K562 (cell line): Measurements from ENCODE around the gene NUDCD3. TPM values are rescaled to one million over a fixed set of nuclear protein-coding genes. Genes with fewer than 3 reads are reported as not detected.

Experiments
- ATAC-seq: fragments of 200-7000 bp; cut with Tn5 transposase; 3 replicates; pipeline ENCODE4 v1.9.1; 2020; ENCODE audit warnings: moderate library complexity
- BruUV-seq: library from RNA; stranded (reverse); fragments of 400-500 nt; replicated peaks from 2 replicates; lab custom pipeline; 2021; lab: Mats Ljungman, UMichigan
- CTCF ChIA-PET: fragments of 300-600 bp; formaldehyde crosslinking; extraction: SDS; loops from one replicate; lab custom pipeline; 2021; ENCODE audit warnings: low intra/inter-chr PET ratio; lab: Yijun Ruan, JAX
- POLR2A ChIA-PET: fragments of 300-600, 350-650 bp; sonication (Branson Sonifier 250); formaldehyde crosslinking; extraction: SDS; loops from one replicate; lab custom pipeline; 2021; ENCODE audit warnings: antibody characterized with exemption, inconsistent platforms; lab: Yijun Ruan, JAX
- DNase-seq, 4 experiments: peaks; one replicate each; pipeline versions ENCODE4 v3.0.0 to v3.0.0-alpha.2; 2011 to 2018; ENCODE audit warnings: low spot score in 3 of 4, mixed read lengths in 3 of 4; ENCODE audit errors: extremely low read depth in 1 of 4
- FAIRE-seq: peaks from 2 replicates; lab custom pipeline; 2011; peaks lifted over from hg19 to GRCh38; lab: Jason Lieb, UNC
- H2AFZ ChIP-seq: 2 replicates; pipeline ENCODE4 v1.6.0; 2011; ENCODE audit warnings: low read depth, low read length, control low read depth, inconsistent platforms
- H3K27ac ChIP-seq: fragments of 200-600 bp; 3 replicates; pipeline ENCODE4 v1.8.0; 2011; ENCODE audit warnings: low read depth, mild to moderate bottlenecking, control low read depth, inconsistent platforms, low read length, moderate library complexity, mixed read lengths; ENCODE audit errors: extremely low read depth
- H3K27me3 ChIP-seq, 2 experiments: fragments of 300-600 bp in 1 of 2; 2 replicates in 1 of 2; 3 replicates in 1 of 2; pipeline versions ENCODE4 v1.6.0 to v1.8.0; 2011; ENCODE audit warnings: inconsistent platforms in 2 of 2, low read length in 2 of 2, mild to moderate bottlenecking in 1 of 2, mixed read lengths in 1 of 2, moderate library complexity in 1 of 2; ENCODE audit not compliant: control insufficient read depth in 2 of 2, insufficient read depth in 2 of 2
- H3K36me3 ChIP-seq: fragments of 300-600 bp; 3 replicates; pipeline ENCODE4 v1.8.0; 2011; ENCODE audit warnings: mild to moderate bottlenecking, low read length, inconsistent platforms; ENCODE audit not compliant: control insufficient read depth, insufficient read depth
- H3K4me1 ChIP-seq, 2 experiments: fragments of 200-600 bp in 1 of 2; replicated peaks in 1 of 2; 2 replicates in 1 of 2; 3 replicates in 1 of 2; pipeline versions ENCODE4 v1.5.1 to v1.8.0; 2011; ENCODE audit warnings: inconsistent platforms in 2 of 2, low read length in 2 of 2, mild to moderate bottlenecking in 1 of 2, mixed read lengths in 1 of 2, moderate library complexity in 1 of 2; ENCODE audit not compliant: control insufficient read depth in 2 of 2, insufficient read depth in 2 of 2
- H3K4me2 ChIP-seq: 2 replicates; pipeline ENCODE4 v1.6.1; 2011; ENCODE audit warnings: low read length, control low read depth, inconsistent platforms, mixed read lengths; ENCODE audit not compliant: insufficient read depth
- H3K4me3 ChIP-seq: fragments of 200-600 bp; sonication (generic), shearing (Covaris generic); 2 replicates; pipeline ENCODE4 v1.5.1; 2016; ENCODE audit warnings: control low read depth, inconsistent platforms
- H3K79me2 ChIP-seq: fragments of 200-600 bp; 3 replicates; pipeline ENCODE4 v1.8.0; 2011; ENCODE audit warnings: low read length, inconsistent platforms; ENCODE audit not compliant: control insufficient read depth, insufficient read depth
- H3K9ac ChIP-seq, 2 experiments: 2 replicates each; pipeline versions ENCODE4 v1.6.0 to v1.6.1; 2011; ENCODE audit warnings: low read depth in 2 of 2, low read length in 2 of 2, control low read depth in 1 of 2, inconsistent platforms in 1 of 2, mild to moderate bottlenecking in 1 of 2, mixed read lengths in 1 of 2; ENCODE audit not compliant: insufficient read depth in 1 of 2
- H3K9me1 ChIP-seq: one replicate; pipeline ENCODE4 v1.6.0; 2011; ENCODE audit warnings: inconsistent platforms, mild to moderate bottlenecking, low read length, moderate library complexity; ENCODE audit not compliant: control insufficient read depth, insufficient read depth
- H3K9me3 ChIP-seq: replicated peaks from 2 replicates; pipeline ENCODE4 v1.5.1; 2011; ENCODE audit warnings: low read depth, low read length, inconsistent platforms; ENCODE audit not compliant: control insufficient read depth, insufficient read depth
- H4K20me1 ChIP-seq: replicated peaks from 2 replicates; pipeline ENCODE4 v1.6.1; 2011; ENCODE audit warnings: low read length, inconsistent platforms, mixed read lengths; ENCODE audit not compliant: control insufficient read depth, insufficient read depth
- CBFB ChIP-seq: sonication (generic); formaldehyde crosslinking; IDR thresholded peaks from 2 replicates; pipeline ENCODE4 v1.4.0; 2020; ENCODE audit warnings: mild to moderate bottlenecking, missing genetic modification reagents
- CBX8 ChIP-seq: fragments of 200-600 bp; sonication (generic); IDR thresholded peaks from 2 replicates; pipeline ENCODE4 v1.6.1; 2012; ENCODE audit warnings: borderline replicate concordance, mixed run types, low read depth, mild to moderate bottlenecking, moderate library complexity, mixed read lengths, low read length, control low read depth, inconsistent platforms; ENCODE audit not compliant: poor library complexity, severe bottlenecking; ENCODE audit errors: extremely low read depth
- CHD2 ChIP-seq: IDR thresholded peaks from 2 replicates; pipeline ENCODE4 v1.6.1; 2011; ENCODE audit warnings: low read depth, low read length
- EP400 ChIP-seq: fragments of 450-650 bp; IDR thresholded peaks from 2 replicates; pipeline ENCODE4 v1.6.1; 2017; ENCODE audit warnings: antibody characterized with exemption, mild to moderate bottlenecking, moderate library complexity
- MECOM ChIP-seq: fragments of 250-450 bp; sonication (Bioruptor Pico); IDR thresholded peaks from 2 replicates; pipeline ENCODE4 v1.8.0; 2022; ENCODE audit warnings: inconsistent platforms
- MTA2 ChIP-seq: fragments of 450-650 bp; IDR thresholded peaks from 2 replicates; pipeline ENCODE4 v1.6.1; 2016; ENCODE audit warnings: low read depth
- MYBL2 ChIP-seq, 2 experiments: fragments of 450-650 bp in 1 of 2; sonication (generic) in 1 of 2; formaldehyde crosslinking in 1 of 2; IDR thresholded peaks; 2 replicates each; pipeline versions ENCODE4 v1.6.1 to v1.8.1; 2017 to 2022; ENCODE audit warnings: borderline replicate concordance in 1 of 2, inconsistent platforms in 1 of 2, low read depth in 1 of 2, mild to moderate bottlenecking in 1 of 2, missing genetic modification reagents in 1 of 2, moderate library complexity in 1 of 2
- NR2F6 ChIP-seq: fragments of 450-650 bp; formaldehyde crosslinking; IDR thresholded peaks from 2 replicates; pipeline ENCODE4 v1.4.0; 2020; ENCODE audit warnings: mild to moderate bottlenecking
- POLR2H ChIP-seq: IDR thresholded peaks from 2 replicates; pipeline ENCODE4 v1.6.1; 2016; ENCODE audit warnings: missing genetic modification characterization, low read depth, mild to moderate bottlenecking, control low read depth, missing compliant biosample characterization, moderate library complexity
- RBM34 ChIP-seq: fragments of 200-400 bp; formaldehyde crosslinking; IDR thresholded peaks from 2 replicates; pipeline ENCODE4 v1.6.1; 2018; ENCODE audit warnings: low read length, borderline replicate concordance; ENCODE audit not compliant: insufficient read depth
- ZBED1 ChIP-seq: IDR thresholded peaks from 2 replicates; pipeline ENCODE4 v1.6.1; 2014
- ZNF551 ChIP-seq: fragments of 250-450 bp; sonication (Bioruptor Pico); IDR thresholded peaks from 2 replicates; pipeline ENCODE4 v1.5.0; 2021; ENCODE audit warnings: mild to moderate bottlenecking, moderate library complexity
- WGBS: fragments of 100-300 bp; shearing (Covaris generic); methylation state at CpG from one replicate; pipeline ENCODE4 v1.1.6; 2016; ENCODE audit warnings: low coverage, mixed read lengths; ENCODE audit not compliant: insufficient coverage; ENCODE audit errors: missing lambda C conversion rate; 5-methylcytosine and 5-hydroxymethylcytosine counted together
- in situ Hi-C: fragments of 300-500 bp; cut with MboI; formaldehyde crosslinking; loops from 4 replicates; pipeline ENCODE4 v1.15.0; 2018; ENCODE audit warnings: inconsistent platforms, mixed read lengths
- intact Hi-C: fragments of 100-400 bp; cut with micrococcal nuclease; formaldehyde crosslinking; loops from 2 replicates; pipeline ENCODE4 v1.14.2; 2022
- polyA plus RNA-seq, 8 experiments: library from polyadenylated mRNA; depleted of rRNA in 4 of 8; stranded (reverse) in 5 of 8; unstranded in 3 of 8; fragments of >200 nt; fragmentation: Nextera tagmentation in 2 of 8; fragmentation: Illumina TruSeq in 1 of 8; extraction: Ambion mirVana in 2 of 8; extraction: Trizol in 1 of 8; gene quantifications; 2 replicates each; pipeline versions ENCODE4 v1.2.1 to v1.2.3, GENCODE V29; 2011 to 2014; ENCODE audit warnings: inconsistent platforms in 1 of 8, missing spikeins in 1 of 8
- total RNA-seq, 7 experiments: library from RNA; depleted of rRNA in 6 of 7; stranded (reverse); fragments of >200 nt in 6 of 7; fragmentation: Illumina TruSeq in 2 of 7; extraction: Trizol in 2 of 7; gene quantifications; 2 replicates each; pipeline versions ENCODE4 v1.2.1 to v1.2.3, GENCODE V29; 2011 to 2021; ENCODE audit warnings: low replicate concordance in 1 of 7
- TF ChIP-seq, protein P1 (sequence below): fragments of 450-650 bp; formaldehyde crosslinking; IDR thresholded peaks from 2 replicates; pipeline ENCODE4 v1.4.0; 2020; ENCODE audit warnings: mild to moderate bottlenecking, moderate library complexity
- TF ChIP-seq, protein P2 (sequence below), 3 experiments: fragments of 200-800 bp in 1 of 3; fragments of 250-450 bp in 1 of 3; fragments of 450-650 bp in 1 of 3; sonication (Bioruptor Pico) in 1 of 3; sonication (Bioruptor generic) in 1 of 3; formaldehyde crosslinking in 1 of 3; IDR thresholded peaks; 2 replicates each; pipeline versions ENCODE4 v1.6.1 to v1.8.0; 2016 to 2022; ENCODE audit warnings: mild to moderate bottlenecking in 2 of 3, missing genetic modification characterization in 2 of 3, missing compliant biosample characterization in 1 of 3, moderate library complexity in 1 of 3
- TF ChIP-seq, protein P3 (sequence below): IDR thresholded peaks from 2 replicates; pipeline ENCODE4 v1.6.1; 2011; ENCODE audit warnings: borderline replicate concordance, low read depth, mild to moderate bottlenecking, moderate library complexity, low read length; ENCODE audit not compliant: insufficient read depth, poor library complexity, severe bottlenecking

The NUDCD3 gene
- total and polyA plus RNA-seq, 9 of the 15 experiments (the other 6 are each of a cell fraction or from before 2014, with no cell fraction given), result 24.8 to 64.2 (median 42.6) TPM

DNA sequence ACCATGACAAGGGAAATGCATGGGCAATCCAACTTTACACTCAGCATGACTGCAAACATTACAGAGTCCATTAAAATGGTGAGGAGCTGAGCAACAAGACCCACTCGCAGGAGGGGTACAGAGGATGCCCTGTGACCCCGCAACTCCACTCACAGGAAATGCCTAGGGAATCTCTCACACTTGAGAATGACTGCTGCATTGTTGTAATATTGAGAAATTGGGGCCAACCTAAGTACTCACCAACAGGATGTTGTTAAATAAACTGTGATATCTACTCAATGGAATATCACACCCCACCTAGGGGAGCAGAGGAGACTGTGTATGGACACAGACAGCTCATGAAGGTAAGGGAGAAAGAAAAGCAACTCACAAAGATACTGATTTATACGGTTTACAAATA lies 111.7 kb downstream of the NUDCD3 start:
- Histone ChIP-seq H3K9ac (no peak overlapping the region), H3K4me3 (no peak overlapping the region), H3K27ac (no peak overlapping the region), H3K36me3 (no peaks in the 10 kb centered on the region), H3K9me3 (no peaks in the 10 kb centered on the region), H3K27me3 (peaks cover 0 to 11% of the 10 kb centered on the region in 2 experiments; a peak in 2 of 5 replicates), H2AFZ (no peak overlapping the region), H3K4me2 (no peak overlapping the region; the same call in 1 of the 2 replicates), H3K79me2 (no peaks in the 10 kb centered on the region), H4K20me1 (peaks cover 11% of the 10 kb centered on the region; the same call in 1 of the 2 replicates), H3K9me1 (peaks cover 8% of the 10 kb centered on the region), H3K4me1 (peaks cover 3 to 4% of the 10 kb centered on the region in 2 experiments; a peak in 4 of 5 replicates)
- in situ Hi-C loops, result no loop called here
- POLR2A ChIA-PET, result interaction anchor here (1.2 to 2.8 kb wide), 2 partner anchors 11 to 73 kb away, joined by 4 to 12 read pairs; no protein-coding TSS in a partner anchor
- no peak for ATAC-seq
- intact Hi-C loops, result loop anchor here (10.0 kb wide), 1 partner anchor 96 kb away; no protein-coding TSS in a partner anchor
- peak; percentile 32 for FAIRE-seq
- DNase-seq, result no peak
- 42% methylated on average over 3 of the region's 3 CpGs for WGBS
- no TSS peak for BruUV-seq
- no peak for TF ChIP-seq CBFB (CRISPR knock-in tag)
- TF ChIP-seq ZBED1, result no peak
- TF ChIP-seq CHD2, result no peak
- TF ChIP-seq EP400, result no peak
- no peak for TF ChIP-seq CBX8
- no peak for TF ChIP-seq RBM34
- TF ChIP-seq, protein P1, sequence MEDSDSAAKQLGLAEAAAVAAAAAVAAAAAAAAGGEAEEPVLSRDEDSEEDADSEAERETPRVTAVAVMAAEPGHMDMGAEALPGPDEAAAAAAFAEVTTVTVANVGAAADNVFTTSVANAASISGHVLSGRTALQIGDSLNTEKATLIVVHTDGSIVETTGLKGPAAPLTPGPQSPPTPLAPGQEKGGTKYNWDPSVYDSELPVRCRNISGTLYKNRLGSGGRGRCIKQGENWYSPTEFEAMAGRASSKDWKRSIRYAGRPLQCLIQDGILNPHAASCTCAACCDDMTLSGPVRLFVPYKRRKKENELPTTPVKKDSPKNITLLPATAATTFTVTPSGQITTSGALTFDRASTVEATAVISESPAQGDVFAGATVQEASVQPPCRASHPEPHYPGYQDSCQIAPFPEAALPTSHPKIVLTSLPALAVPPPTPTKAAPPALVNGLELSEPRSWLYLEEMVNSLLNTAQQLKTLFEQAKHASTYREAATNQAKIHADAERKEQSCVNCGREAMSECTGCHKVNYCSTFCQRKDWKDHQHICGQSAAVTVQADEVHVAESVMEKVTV, result no peak
- TF ChIP-seq NR2F6 (CRISPR knock-in tag), result no peak
- no peak for TF ChIP-seq MTA2
- no peak for TF ChIP-seq MYBL2 (IDR thresholded peaks at IDR 0.05; ENCODE audit: low read depth)
- TF ChIP-seq MYBL2 (CRISPR knock-in tag; IDR thresholded peaks at IDR 0.05; ENCODE audit: borderline replicate concordance), result no peak
- TF ChIP-seq ZNF551 (CRISPR knock-in tag), result no peak
- no peak for TF ChIP-seq POLR2H (tag)
- TF ChIP-seq, protein P2, sequence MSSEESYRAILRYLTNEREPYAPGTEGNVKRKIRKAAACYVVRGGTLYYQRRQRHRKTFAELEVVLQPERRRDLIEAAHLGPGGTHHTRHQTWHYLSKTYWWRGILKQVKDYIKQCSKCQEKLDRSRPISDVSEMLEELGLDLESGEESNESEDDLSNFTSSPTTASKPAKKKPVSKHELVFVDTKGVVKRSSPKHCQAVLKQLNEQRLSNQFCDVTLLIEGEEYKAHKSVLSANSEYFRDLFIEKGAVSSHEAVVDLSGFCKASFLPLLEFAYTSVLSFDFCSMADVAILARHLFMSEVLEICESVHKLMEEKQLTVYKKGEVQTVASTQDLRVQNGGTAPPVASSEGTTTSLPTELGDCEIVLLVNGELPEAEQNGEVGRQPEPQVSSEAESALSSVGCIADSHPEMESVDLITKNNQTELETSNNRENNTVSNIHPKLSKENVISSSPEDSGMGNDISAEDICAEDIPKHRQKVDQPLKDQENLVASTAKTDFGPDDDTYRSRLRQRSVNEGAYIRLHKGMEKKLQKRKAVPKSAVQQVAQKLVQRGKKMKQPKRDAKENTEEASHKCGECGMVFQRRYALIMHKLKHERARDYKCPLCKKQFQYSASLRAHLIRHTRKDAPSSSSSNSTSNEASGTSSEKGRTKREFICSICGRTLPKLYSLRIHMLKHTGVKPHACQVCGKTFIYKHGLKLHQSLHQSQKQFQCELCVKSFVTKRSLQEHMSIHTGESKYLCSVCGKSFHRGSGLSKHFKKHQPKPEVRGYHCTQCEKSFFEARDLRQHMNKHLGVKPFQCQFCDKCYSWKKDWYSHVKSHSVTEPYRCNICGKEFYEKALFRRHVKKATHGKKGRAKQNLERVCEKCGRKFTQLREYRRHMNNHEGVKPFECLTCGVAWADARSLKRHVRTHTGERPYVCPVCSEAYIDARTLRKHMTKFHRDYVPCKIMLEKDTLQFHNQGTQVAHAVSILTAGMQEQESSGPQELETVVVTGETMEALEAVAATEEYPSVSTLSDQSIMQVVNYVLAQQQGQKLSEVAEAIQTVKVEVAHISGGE (CRISPR knock-in tag; IDR thresholded peaks at IDR 0.05), result no peak
- TF ChIP-seq, protein P3, sequence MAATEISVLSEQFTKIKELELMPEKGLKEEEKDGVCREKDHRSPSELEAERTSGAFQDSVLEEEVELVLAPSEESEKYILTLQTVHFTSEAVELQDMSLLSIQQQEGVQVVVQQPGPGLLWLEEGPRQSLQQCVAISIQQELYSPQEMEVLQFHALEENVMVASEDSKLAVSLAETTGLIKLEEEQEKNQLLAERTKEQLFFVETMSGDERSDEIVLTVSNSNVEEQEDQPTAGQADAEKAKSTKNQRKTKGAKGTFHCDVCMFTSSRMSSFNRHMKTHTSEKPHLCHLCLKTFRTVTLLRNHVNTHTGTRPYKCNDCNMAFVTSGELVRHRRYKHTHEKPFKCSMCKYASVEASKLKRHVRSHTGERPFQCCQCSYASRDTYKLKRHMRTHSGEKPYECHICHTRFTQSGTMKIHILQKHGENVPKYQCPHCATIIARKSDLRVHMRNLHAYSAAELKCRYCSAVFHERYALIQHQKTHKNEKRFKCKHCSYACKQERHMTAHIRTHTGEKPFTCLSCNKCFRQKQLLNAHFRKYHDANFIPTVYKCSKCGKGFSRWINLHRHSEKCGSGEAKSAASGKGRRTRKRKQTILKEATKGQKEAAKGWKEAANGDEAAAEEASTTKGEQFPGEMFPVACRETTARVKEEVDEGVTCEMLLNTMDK, result no peak
- TF ChIP-seq MECOM, result no peak
- CTCF ChIA-PET, result no interaction called here
